Measurements from ENCODE around the gene NTRK3.
"Not testable (repeated sequence)": the region's sequence is repeated elsewhere in the genome, so short reads cannot be mapped to it uniquely, and the experiment has no call there.

The NTRK3 gene

DNA sequence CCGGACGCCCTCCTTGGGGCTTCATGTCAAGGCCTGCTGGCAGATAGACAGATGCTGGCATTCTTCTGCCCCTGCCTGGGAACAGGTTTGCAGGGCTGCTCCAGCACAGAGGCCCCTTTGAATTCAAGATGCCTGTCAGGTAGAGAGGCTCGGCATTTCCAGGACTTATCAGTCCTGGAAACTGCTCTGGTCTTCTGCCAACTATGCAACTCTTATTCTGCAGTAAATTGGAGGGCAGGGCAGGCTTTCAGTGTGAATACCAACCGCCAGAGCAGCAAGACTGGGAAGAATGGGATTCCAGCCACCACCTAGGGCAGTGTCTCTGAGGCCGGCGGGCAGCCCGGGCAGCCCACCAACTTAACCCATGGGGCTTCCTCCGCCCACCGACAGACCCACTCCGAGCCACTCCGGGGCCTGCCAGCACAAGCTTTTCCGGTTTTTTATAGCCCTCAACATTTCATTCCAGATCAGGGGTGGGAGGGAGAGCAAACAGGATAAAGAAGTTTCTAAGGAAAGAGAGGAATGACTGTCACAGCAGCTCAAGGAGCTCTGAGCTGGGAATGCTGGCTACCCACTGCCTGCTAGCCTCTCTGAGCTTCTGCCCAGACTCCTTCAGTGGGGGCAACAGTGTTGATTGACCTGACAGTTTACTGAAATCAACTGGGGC lies 140.9 kb downstream of the NTRK3 start:
- peak; percentile 56 for DNase-seq

DNA sequence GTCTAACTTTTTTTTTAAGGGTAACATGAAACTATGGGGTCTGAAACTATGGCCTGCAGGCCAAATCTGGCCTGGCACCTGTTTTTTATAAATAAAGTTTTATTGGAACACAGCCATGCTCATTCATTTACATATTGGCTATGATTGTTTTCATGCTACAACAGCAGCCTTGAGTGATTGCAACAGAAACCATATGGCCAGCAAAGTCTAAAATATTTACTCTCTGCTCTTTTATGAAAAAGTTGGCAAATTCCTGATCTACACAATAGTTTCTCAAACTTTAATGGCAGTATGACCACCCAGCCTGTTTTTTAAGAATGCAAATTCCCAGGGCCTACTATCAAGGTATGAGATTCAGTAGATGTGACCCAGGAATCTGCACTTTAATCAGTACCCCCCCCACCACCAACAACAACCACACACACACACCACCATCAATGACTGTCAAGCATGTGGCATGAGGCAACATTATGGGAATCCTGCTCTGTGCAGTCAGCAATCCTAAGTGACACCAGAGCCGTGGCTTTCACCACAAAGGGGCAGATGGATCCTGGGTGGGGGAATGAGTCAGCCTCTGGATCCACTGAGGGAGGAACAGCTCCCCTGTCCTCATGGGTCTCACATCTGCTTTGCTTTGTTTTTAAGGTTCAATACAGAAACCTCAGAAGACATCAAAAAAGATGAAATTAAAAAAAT lies 142.8 kb downstream of the NTRK3 start:
- DNase-seq: peak; percentile 69

DNA sequence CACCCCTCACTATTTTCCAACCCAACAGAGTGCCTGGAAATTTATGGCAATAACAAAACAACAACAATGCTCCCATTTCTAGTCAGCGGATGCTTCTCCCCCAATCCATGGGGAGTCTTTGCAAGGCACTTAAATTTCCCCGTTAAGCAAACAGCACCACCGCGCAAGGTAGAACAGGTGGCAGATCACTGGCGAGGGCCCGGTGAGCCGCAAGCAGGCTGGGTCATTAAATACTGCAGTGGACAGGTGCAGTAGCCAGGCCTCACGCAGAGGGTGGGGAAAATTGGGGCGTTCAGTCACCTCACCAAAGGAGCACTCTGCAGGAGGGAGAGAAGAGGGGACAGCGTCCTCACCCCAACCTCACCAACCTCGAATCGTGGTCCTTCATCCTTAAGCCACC lies 147.5 kb downstream of the NTRK3 start:
- DNase-seq: no peak

DNA sequence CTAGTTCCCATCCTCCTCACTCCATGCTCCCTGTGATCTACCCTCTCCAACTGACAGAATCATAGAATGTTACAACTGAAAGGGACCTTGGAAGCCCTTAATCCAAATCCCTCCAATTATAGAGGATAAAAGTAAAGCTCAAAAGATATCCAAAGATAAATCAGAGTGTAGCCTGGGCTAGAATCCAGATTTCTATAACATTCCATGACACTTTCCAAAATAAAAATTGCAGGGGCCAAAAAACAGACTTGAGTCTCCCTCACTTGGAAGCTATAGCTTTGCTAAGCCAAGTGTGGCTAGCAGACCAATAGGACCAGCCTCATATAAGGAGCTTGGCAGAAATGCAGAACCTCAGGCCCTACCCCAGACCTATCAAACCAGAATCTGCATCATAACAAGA lies 148.1 kb downstream of the NTRK3 start:
- DNase-seq: no peak

DNA sequence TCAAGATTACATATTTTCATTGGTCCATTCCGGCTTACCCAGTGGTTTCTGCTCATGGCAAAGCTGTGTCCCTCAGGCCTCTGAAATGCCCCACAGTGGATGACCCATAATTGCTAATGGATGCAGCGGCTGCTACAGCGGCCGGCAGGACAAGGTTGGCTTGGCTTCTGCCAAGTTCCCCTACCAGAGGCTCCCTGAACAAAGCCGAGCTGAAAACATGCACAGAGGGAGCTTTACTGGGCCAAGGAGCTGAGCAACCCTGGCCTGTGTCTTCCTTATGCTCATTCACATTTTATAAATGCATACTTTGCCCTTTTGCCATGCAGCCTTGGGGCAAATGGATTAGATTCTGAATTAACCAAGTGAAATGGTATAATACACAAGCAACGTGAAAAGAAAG lies 150.5 kb downstream of the NTRK3 start:
- no peak for DNase-seq

- DNase-seq: no peak
Measured at GRCh38 chr15:88104357-88104756, 152.2 kb downstream of the NTRK3 start.

GRCh38 chr15:88100181-88100580 lies 156.4 kb downstream of the NTRK3 start:
- DNase-seq: no peak

GRCh38 chr15:88098361-88098760 lies 158.2 kb downstream of the NTRK3 start:
- no peak for DNase-seq

- DNase-seq: no peak
Measured at GRCh38 chr15:88091444-88092016, 165.0 kb downstream of the NTRK3 start.

- no peak for DNase-seq
Measured at GRCh38 chr15:88090481-88091011, 166.0 kb downstream of the NTRK3 start.

DNA sequence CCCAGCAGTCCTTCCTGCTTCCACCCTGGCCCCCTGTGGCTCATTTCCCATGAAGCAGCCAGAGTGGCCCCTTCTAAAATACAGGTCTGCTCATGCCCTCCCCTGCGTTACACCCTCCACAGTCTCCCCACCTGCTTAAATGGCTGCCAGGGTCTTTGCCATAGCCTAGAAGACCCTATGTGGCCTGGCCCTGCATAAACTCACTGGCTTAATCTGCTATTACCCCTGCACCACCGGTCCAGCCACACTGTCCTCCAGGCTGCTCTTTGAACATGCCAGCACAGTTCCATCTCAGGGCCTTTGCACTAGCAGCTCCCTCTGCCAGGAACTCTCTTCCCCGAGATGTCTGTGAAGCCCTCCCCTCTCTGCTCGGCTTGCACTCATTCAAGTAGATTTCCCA lies 166.8 kb downstream of the NTRK3 start:
- no peak for DNase-seq

DNA sequence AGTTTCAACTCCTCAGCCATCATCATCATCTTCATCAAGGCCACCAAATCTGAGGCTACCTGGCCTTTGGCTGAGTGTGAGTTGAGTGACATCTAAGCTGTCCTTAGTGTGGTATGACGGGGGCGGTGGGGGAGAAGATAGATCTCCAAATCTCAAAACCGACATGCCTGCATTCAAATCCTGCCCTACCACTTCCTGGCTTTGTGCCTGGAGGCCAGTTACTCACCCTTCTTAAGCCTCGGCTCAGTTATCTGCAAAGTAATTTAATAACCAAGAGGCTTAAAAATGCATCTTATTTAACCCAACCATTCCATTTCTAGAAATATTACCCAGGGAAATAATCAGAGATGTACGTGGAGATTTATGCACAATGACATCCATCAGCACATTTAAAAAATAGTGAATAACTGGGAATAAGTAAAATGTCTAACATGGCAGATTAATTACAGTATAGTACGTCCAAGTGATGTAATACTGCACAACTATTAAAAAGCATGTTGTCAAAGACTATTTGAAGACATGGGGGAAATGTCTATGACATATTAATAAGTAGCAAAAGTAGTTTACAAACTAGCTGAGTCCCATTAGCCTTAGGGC lies 167.4 kb downstream of the NTRK3 start:
- DNase-seq: peak; percentile 68

DNA sequence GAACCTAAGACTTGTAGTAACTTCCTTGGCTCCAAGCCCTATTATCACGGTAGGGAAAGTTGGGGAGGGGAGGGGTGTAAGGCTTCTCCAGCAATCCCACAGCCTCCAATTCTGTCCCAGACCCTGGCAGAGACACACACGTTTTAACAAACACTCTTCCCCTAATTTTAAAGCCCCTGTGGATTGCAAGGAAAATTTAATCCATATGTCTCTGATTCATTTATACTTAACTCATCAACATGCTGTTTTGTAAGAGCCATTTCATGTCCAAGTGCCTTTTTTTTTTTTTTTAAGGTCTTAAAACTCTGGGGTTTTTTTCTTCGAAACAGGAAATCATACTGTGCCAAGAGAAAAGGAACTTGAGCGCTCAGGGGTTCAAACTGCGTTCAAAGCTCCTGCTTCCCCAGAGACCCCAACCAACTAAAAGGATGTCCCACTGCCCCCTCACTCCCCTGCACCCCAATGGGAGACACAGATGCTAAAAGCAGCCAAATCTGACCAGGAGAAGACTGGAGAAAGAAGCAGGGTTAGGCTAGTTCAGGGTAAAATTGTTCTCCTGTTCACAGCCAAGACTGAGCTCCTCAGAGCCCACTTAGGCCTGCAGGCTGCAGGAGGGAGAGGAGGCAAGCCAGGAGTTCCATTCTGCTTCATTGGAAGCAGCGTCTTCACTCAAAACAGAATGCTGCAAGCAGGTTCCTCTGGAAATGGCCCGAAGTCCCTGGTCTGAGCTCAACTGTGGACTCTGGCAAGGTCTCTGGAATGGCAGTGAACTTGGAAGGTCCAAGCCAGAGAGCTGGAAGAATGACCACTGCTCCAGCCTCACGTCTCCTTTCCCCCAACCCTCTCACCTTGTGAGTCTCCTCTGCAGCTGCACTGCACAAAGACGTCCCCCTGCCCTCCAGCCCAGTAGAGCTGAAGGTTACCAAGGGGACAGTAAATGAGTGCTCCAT lies 172.5 kb downstream of the NTRK3 start:
- no peak for DNase-seq

GRCh38 chr15:88080616-88081015 lies 175.9 kb downstream of the NTRK3 start:
- DNase-seq: no peak

DNA sequence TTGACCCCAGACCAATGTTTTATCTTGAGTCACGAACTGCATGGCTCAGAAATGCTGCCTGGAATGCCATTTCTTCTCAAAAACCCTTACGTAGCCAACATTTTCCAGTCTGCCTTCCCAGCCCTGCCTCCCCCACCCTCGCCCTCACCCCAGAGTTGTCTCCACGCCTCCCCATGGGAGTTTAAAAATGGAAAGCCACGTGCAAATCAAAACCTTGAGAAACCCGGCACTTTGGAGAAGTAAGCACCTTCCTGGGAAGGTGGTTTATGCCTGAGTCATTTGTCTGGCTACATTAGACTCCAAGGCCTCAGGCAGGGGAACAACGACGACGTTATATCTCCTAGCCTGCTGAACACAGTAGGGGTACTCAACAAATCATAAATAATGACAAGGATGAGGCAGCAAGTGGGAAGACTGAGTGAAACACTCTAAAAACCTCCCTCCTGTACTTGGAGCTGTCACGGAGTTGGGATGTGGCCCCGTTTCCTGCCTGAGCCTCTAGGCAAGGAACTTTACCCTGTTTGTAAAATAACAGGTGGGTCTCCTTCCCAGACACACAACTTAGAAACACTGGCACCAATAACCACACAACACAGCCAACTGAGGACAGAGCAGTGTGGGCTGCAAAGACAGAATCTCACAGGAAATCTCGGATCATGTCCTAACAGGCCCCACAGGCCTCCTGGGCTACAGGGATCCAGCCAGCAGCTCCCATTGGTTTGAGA lies 179.1 kb downstream of the NTRK3 start:
- peak; percentile 74 for DNase-seq

DNA sequence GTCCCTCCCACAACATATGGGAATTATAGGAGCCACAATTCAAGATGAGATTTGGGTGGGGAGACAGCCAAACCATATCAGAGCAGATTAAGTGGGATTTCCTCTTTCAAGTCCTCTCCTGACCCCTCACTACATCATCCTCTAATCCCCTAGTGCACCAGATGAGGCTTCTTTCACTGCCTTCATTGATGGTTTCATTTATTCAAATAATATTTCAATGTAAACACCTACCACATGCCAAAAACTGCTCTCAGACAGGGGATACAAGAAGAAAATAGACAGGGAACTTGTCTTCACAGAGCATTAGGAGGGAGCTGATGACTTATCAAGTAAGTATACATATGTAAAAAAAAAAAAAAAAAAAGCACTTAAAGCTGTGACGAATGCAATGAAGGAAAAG lies 180.2 kb downstream of the NTRK3 start:
- DNase-seq: no peak

- DNase-seq: no peak
Measured at GRCh38 chr15:88075102-88075501, 181.4 kb downstream of the NTRK3 start.

DNA sequence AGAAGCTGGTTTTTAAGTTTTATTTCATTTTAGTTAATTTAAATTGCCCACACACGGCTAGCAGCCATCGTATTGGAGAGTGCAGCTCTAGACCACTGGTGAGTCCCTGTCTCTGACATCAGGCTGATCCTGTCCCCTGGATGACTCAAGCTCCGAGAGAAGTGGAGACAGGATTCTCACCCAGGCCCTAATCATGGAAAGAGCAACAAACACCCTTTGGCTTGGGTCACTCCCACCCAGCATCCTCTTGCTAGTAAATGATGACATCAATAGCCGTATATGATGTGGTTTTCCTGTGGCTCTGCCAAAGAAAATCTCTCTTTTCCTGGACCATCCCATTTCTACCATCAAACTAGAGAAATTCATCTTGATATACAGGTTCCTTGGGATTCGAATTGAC lies 182.2 kb downstream of the NTRK3 start:
- no peak for DNase-seq

DNA sequence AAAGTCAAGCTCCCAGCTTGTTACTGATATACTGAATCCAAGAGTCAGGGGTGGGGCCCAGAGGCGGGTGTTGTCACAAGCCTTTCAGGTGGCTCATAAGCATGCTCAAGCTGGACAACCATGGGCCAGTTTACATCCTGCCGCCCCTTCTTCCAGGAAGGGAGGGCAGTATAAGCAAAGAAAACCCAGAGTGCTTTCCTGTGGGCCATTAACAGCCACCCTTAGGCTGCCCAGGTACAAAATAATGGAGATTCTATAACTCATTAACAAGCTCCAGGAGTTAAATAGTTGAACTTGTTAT lies 183.2 kb downstream of the NTRK3 start:
- DNase-seq: peak; percentile 62

DNA sequence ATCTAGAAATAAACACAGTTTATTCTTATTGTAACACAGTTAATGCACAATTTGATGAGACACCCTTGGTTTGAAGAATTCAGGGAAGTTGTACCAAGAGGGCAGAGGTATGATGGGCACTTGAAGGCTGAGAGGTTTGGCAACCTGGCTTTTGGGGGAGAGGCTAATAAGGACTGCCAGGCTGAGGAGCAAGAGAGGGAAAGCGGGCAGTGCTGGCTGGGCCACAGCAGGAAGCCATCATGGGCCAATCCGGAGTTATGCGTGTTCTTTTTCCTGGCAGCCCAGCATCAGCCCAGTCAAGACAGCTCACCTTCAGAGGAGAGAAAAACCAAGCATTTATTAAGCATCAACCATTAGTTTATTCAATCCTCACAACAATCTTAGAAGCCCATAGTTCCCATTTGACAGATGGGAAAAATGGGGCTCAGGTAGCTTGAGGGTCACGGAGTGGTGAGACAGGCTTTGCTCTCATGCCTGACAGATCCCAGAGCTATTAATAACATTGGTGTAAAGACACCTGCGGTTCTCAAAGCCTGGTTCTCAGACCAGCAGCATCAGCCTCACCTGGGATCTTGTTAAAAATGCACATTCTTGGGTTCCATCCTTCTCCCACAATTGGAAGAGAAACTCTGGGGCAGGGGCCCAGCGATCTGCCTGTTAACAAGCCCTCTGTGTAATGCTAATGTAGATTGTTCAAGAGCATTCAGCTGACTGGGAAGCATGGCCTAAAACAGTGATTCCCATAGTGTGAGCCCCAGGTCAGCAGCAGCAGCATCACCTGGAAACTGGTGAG lies 183.7 kb downstream of the NTRK3 start:
- DNase-seq: no peak

GRCh38 chr15:88072133-88072532 lies 184.4 kb downstream of the NTRK3 start:
- DNase-seq: not testable (repeated sequence)

Measured in islet precursor cell (in vitro differentiated cells).